Nephron progenitor cell (in vitro differentiated cells): Measurements from ENCODE around the gene CDH11.

ENCODE experiments used
- DNase-seq: peaks from one replicate; pipeline ENCODE4 v3.0.0; 2021
- H3K27ac Mint-ChIP-seq: 2 replicates; pipeline ENCODE4 v1.8.0; 2021; ENCODE audit warnings: mild to moderate bottlenecking, moderate library complexity, mixed read lengths
- H3K27me3 Mint-ChIP-seq: 2 replicates; pipeline ENCODE4 v1.8.0; 2021; ENCODE audit warnings: mild to moderate bottlenecking, low read depth, mixed read lengths; ENCODE audit not compliant: poor library complexity
- H3K36me3 Mint-ChIP-seq: 2 replicates; pipeline ENCODE4 v1.8.0; 2021; ENCODE audit warnings: low read depth, mixed read lengths
- H3K4me1 Mint-ChIP-seq: 2 replicates; pipeline ENCODE4 v1.8.0; 2021; ENCODE audit warnings: mixed read lengths
- H3K4me3 Mint-ChIP-seq: 2 replicates; pipeline ENCODE4 v1.8.0; 2021; ENCODE audit warnings: mild to moderate bottlenecking, moderate library complexity, mixed read lengths
- H3K9me3 Mint-ChIP-seq: 2 replicates; pipeline ENCODE4 v1.8.0; 2021; ENCODE audit warnings: mild to moderate bottlenecking, moderate library complexity, mixed read lengths
- CTCF ChIP-seq: fragments of 200-600 bp; sonication (generic); IDR thresholded peaks from 2 replicates; pipeline ENCODE4 v1.5.0; 2021; ENCODE audit warnings: antibody characterized with exemption

Gene CDH11

GRCh38 chr16:65015599-65015998 lies 106.3 kb downstream of the CDH11 start:
- no peak for TF ChIP-seq CTCF
- H3K4me3 Mint-ChIP-seq = no peak overlapping the region
- DNase-seq = no peak
- peaks cover 1% of the 10 kb centered on the region for H3K27me3 Mint-ChIP-seq
- peaks cover 8% of the 10 kb centered on the region for H3K4me1 Mint-ChIP-seq
- peaks cover 21% of the 10 kb centered on the region for H3K9me3 Mint-ChIP-seq
- H3K36me3 Mint-ChIP-seq = peaks cover 76% of the 10 kb centered on the region
- no peak overlapping the region for H3K27ac Mint-ChIP-seq

GRCh38 chr16:65012357-65012756 lies 109.5 kb downstream of the CDH11 start:
- peaks cover 1% of the 10 kb centered on the region for H3K9me3 Mint-ChIP-seq
- no peak for DNase-seq
- H3K4me1 Mint-ChIP-seq = peaks cover 8% of the 10 kb centered on the region
- peak overlapping the region; percentile 31 for H3K27ac Mint-ChIP-seq
- peaks cover 63% of the 10 kb centered on the region for H3K36me3 Mint-ChIP-seq
- TF ChIP-seq CTCF = no peak
- H3K4me3 Mint-ChIP-seq = no peak overlapping the region
- H3K27me3 Mint-ChIP-seq = no peaks in the 10 kb centered on the region

GRCh38 chr16:65010125-65010524 lies 111.7 kb downstream of the CDH11 start:
- Mint-ChIP-seq H3K9me3 (peaks cover 7% of the 10 kb centered on the region), H3K4me3 (no peak overlapping the region), H3K36me3 (peaks cover 67% of the 10 kb centered on the region), H3K4me1 (peaks cover 8% of the 10 kb centered on the region), H3K27me3 (no peaks in the 10 kb centered on the region), H3K27ac (peak overlapping the region; percentile 16)
- DNase-seq = no peak
- TF ChIP-seq CTCF = no peak

- peaks cover 72% of the 10 kb centered on the region for H3K36me3 Mint-ChIP-seq
- no peaks in the 10 kb centered on the region for H3K27me3 Mint-ChIP-seq
- peaks cover 7% of the 10 kb centered on the region for H3K9me3 Mint-ChIP-seq
- H3K4me1 Mint-ChIP-seq = no peaks in the 10 kb centered on the region
- DNase-seq = no peak
- H3K4me3 Mint-ChIP-seq = no peak overlapping the region
- no peak for TF ChIP-seq CTCF
- H3K27ac Mint-ChIP-seq = peak overlapping the region; percentile 87
These were observed 116.2 kb downstream of the CDH11 start for GRCh38 chr16:65005696-65006095.

- TF ChIP-seq CTCF = no peak
- H3K27me3 Mint-ChIP-seq = no peaks in the 10 kb centered on the region
- no peaks in the 10 kb centered on the region for H3K4me1 Mint-ChIP-seq
- peaks cover 7% of the 10 kb centered on the region for H3K9me3 Mint-ChIP-seq
- no peak for DNase-seq
- peak overlapping the region; percentile 55 for H3K27ac Mint-ChIP-seq
- no peak overlapping the region for H3K4me3 Mint-ChIP-seq
- H3K36me3 Mint-ChIP-seq = peaks cover 75% of the 10 kb centered on the region
These were observed 117.3 kb downstream of the CDH11 start for GRCh38 chr16:65004570-65004969.

- Mint-ChIP-seq H3K9me3 (peaks cover 7% of the 10 kb centered on the region), H3K27me3 (no peaks in the 10 kb centered on the region), H3K27ac (peak overlapping the region; percentile 54), H3K36me3 (peaks cover 79% of the 10 kb centered on the region), H3K4me1 (no peaks in the 10 kb centered on the region), H3K4me3 (no peak overlapping the region)
- no peak for DNase-seq
- no peak for TF ChIP-seq CTCF
These were observed 118.2 kb downstream of the CDH11 start for GRCh38 chr16:65003621-65004020.
